Esophagus muscularis mucosa (tissue), 4 donors: ENCODE results near the gene CAPZB. TPM values are rescaled to one million over a fixed set of nuclear protein-coding genes. Genes with fewer than 3 reads are reported as not detected.
A peak's percentile ranks its signal among the peaks of the same experiment; 100 is the strongest.

ENCODE experiments used
- DNase-seq: peaks from one replicate; pipeline ENCODE4 v3.0.0-alpha.2; 2017; ENCODE audit errors: extremely low spot score
- H3K27ac ChIP-seq, 4 donors: fragments of 200-600 bp; sonication (generic); replicated peaks in 1 of 4; 1 replicate in 3 of 4; 2 replicates in 1 of 4; pipeline ENCODE4 v1.5.1; 2016 to 2019; ENCODE audit warnings: mild to moderate bottlenecking in 1 of 4
- H3K27me3 ChIP-seq, 4 donors: fragments of 200-600 bp; sonication (generic); one replicate each; pipeline versions ENCODE4 v1.5.1 to v1.6.0; 2016 to 2019
- H3K36me3 ChIP-seq, 4 donors: fragments of 200-600 bp; sonication (generic); one replicate each; pipeline ENCODE4 v1.5.1; 2016 to 2019
- H3K4me1 ChIP-seq, 4 donors: fragments of 200-600 bp; sonication (generic); one replicate each; pipeline ENCODE4 v1.5.1; 2016 to 2019
- H3K4me3 ChIP-seq, 4 donors: fragments of 200-600 bp; sonication (generic); 1 replicate in 2 of 4; 2 replicates in 2 of 4; pipeline ENCODE4 v1.5.1; 2016 to 2019; ENCODE audit warnings: mild to moderate bottlenecking in 4 of 4, moderate library complexity in 1 of 4
- H3K9me3 ChIP-seq, 4 donors: fragments of 200-600 bp; sonication (generic); 1 replicate in 3 of 4; 2 replicates in 1 of 4; pipeline ENCODE4 v1.5.1; 2016 to 2019
- CTCF ChIP-seq, 3 experiments: fragments of 200-600 bp in 2 of 3; fragments of 450-650 bp in 1 of 3; sonication (generic) in 2 of 3; IDR thresholded peaks; one replicate each; pipeline ENCODE4 v1.5.1; 2017 to 2019; ENCODE audit warnings: antibody characterized with exemption in 3 of 3, mild to moderate bottlenecking in 2 of 3, moderate library complexity in 1 of 3
- EP300 ChIP-seq: sonication (generic); formaldehyde crosslinking; IDR thresholded peaks from one replicate; pipeline ENCODE4 v1.6.1; 2017; ENCODE audit warnings: antibody characterized with exemption
- POLR2A ChIP-seq: fragments of 450-650 bp; IDR thresholded peaks from one replicate; pipeline ENCODE4 v1.6.1; 2017; ENCODE audit warnings: antibody characterized with exemption, moderate library complexity, mild to moderate bottlenecking, low read depth
- POLR2AphosphoS5 ChIP-seq, 2 donors: sonication (generic); formaldehyde crosslinking; IDR thresholded peaks; one replicate each; pipeline ENCODE4 v1.6.1; 2017; ENCODE audit warnings: antibody characterized with exemption in 2 of 2
- WGBS: methylation state at CpG from one replicate; pipeline ENCODE4 v1.1.5; 2018; 5-methylcytosine and 5-hydroxymethylcytosine counted together
- intact Hi-C: fragments of 100-400 bp; cut with DNase I; formaldehyde crosslinking; loops from one replicate; pipeline ENCODE4 v1.15.1; 2023
- total RNA-seq, 4 donors: library from RNA; depleted of rRNA; stranded (reverse); fragments of >200 nt; gene quantifications; one replicate each; pipeline versions ENCODE4 v1.1.0 to v1.2.1, GENCODE V29; 2016

The CAPZB gene
- total RNA-seq, 4 donors from 2014 or later, result 186 to 261 (median 203) TPM

- Histone ChIP-seq H3K4me1 (peaks cover 60 to 99% (median 94%) of the 10 kb centered on the region in 4 donors), H3K9me3 (no peaks in the 10 kb centered on the region), H3K27ac (peak overlapping the region; percentile 81 to 97 (median 84)), H3K36me3 (peaks cover 0 to 2% (median under 1%) of the 10 kb centered on the region in 4 donors), H3K27me3 (no peaks in the 10 kb centered on the region), H3K4me3 (peak overlapping the region; percentile 16 to 27 (median 18))
- intact Hi-C loops, result loop anchor here (5.0 kb wide), 1 partner anchor 87 kb away; no protein-coding TSS in a partner anchor
- WGBS, result 41% methylated on average over 18 of the region's 19 CpGs
- DNase-seq, result no peak
- TF ChIP-seq POLR2AphosphoS5 (IDR thresholded peaks at IDR 0.05) (peak in 1 of 2 donors; percentile 49), CTCF (IDR thresholded peaks at IDR 0.05) (no peak), EP300 (no peak), POLR2A (no peak)
Measured at GRCh38 chr1:19390166-19390850, 95.0 kb downstream of the CAPZB start.

GRCh38 chr1:19388980-19389379, 96.4 kb downstream of the CAPZB start:
- Histone ChIP-seq H3K9me3 (no peaks in the 10 kb centered on the region), H3K27me3 (no peaks in the 10 kb centered on the region), H3K4me1 (peaks cover 71 to 100% (median 94%) of the 10 kb centered on the region in 4 donors), H3K36me3 (peaks cover 0 to 12% (median 10%) of the 10 kb centered on the region in 4 donors), H3K27ac (peak overlapping the region; percentile 33 to 97 (median 79)), H3K4me3 (no peak overlapping the region)
- TF ChIP-seq POLR2A (no peak), CTCF (IDR thresholded peaks at IDR 0.05) (no peak), EP300 (no peak), POLR2AphosphoS5 (IDR thresholded peaks at IDR 0.05) (peak in 1 of 2 donors; percentile 20)
- no peak for DNase-seq
- intact Hi-C loops, result no loop called here
- 78% methylated on average over 9 of the region's 9 CpGs for WGBS

- no peak for DNase-seq
- no peaks in the 10 kb centered on the region for H3K9me3 ChIP-seq
- intact Hi-C loops, result no loop called here
- H3K27me3 ChIP-seq, result no peaks in the 10 kb centered on the region
- peaks cover 0 to 27% (median 19%) of the 10 kb centered on the region in 4 donors for H3K36me3 ChIP-seq
- TF ChIP-seq POLR2AphosphoS5 (IDR thresholded peaks at IDR 0.05) (no peak), POLR2A (no peak), EP300 (no peak), CTCF (IDR thresholded peaks at IDR 0.05) (no peak)
- H3K27ac ChIP-seq, result peak overlapping the region; percentile 33 to 97 (median 79)
- peaks cover 61 to 95% (median 80%) of the 10 kb centered on the region in 4 donors for H3K4me1 ChIP-seq
- WGBS, result 87% methylated on average over 4 of the region's 4 CpGs
- no peak overlapping the region for H3K4me3 ChIP-seq
Measured at GRCh38 chr1:19387045-19387467, 98.3 kb downstream of the CAPZB start.

GRCh38 chr1:19385869-19386591, 99.3 kb downstream of the CAPZB start:
- H3K27ac ChIP-seq, result peak overlapping the region; percentile 63 to 97 (median 79)
- H3K9me3 ChIP-seq, result no peaks in the 10 kb centered on the region
- intact Hi-C loops, result no loop called here
- H3K36me3 ChIP-seq, result peaks cover 0 to 36% (median 29%) of the 10 kb centered on the region in 4 donors
- no peaks in the 10 kb centered on the region for H3K27me3 ChIP-seq
- no peak overlapping the region for H3K4me3 ChIP-seq
- TF ChIP-seq CTCF (IDR thresholded peaks at IDR 0.05) (no peak), POLR2A (no peak), POLR2AphosphoS5 (IDR thresholded peaks at IDR 0.05) (no peak), EP300 (no peak)
- DNase-seq, result no peak
- 35% methylated on average over 9 of the region's 15 CpGs for WGBS
- H3K4me1 ChIP-seq, result peaks cover 50 to 89% (median 74%) of the 10 kb centered on the region in 4 donors
